Endothelial cell of umbilical vein (primary cell): ENCODE measurements around the gene TSACC. TPM values are rescaled to one million over a fixed set of nuclear protein-coding genes. Genes with fewer than 3 reads are reported as not detected.

ENCODE experiments used
- BruUV-seq: library from RNA; stranded (reverse); fragments of 400-500 nt; replicated peaks from 2 replicates; lab custom pipeline; 2021; lab: Mats Ljungman, UMichigan
- CTCF ChIA-PET: fragments of 300-600, 350-600 bp; sonication (Branson Sonifier 250); formaldehyde crosslinking; loops from one replicate; lab custom pipeline; 2021; ENCODE audit warnings: antibody characterized with exemption, inconsistent platforms; lab: Charles Lee
- POLR2A ChIA-PET: fragments of 300-600, 350-600 bp; sonication (Branson Sonifier 250); formaldehyde crosslinking; loops from one replicate; lab custom pipeline; 2021; ENCODE audit warnings: antibody characterized with exemption, inconsistent platforms; lab: Charles Lee
- DNase-seq: peaks from one replicate; pipeline ENCODE4 v3.0.0-alpha.2; 2011; ENCODE audit warnings: low read depth, low spot score
- FAIRE-seq: peaks from 2 replicates; lab custom pipeline; 2011; peaks lifted over from hg19 to GRCh38; lab: Jason Lieb, UNC
- H2AFZ ChIP-seq: 2 replicates; pipeline ENCODE4 v1.6.0; 2012; ENCODE audit warnings: low read depth, low read length, control low read depth, inconsistent platforms
- H3K27ac ChIP-seq: 2 replicates; pipeline ENCODE4 v1.5.1; 2011; ENCODE audit warnings: low read depth, mild to moderate bottlenecking, control low read depth, low read length, moderate library complexity; ENCODE audit not compliant: insufficient read depth
- H3K27me3 ChIP-seq, 2 experiments: 2 replicates each; pipeline versions ENCODE4 v1.6.0 to v1.6.1; 2011; ENCODE audit warnings: low read length in 2 of 2, mixed read lengths in 1 of 2; ENCODE audit not compliant: control insufficient read depth in 2 of 2, insufficient read depth in 2 of 2
- H3K36me3 ChIP-seq, 2 experiments: 2 replicates in 1 of 2; 3 replicates in 1 of 2; pipeline ENCODE4 v1.5.1; 2011; ENCODE audit warnings: low read length in 2 of 2, mild to moderate bottlenecking in 1 of 2, moderate library complexity in 1 of 2; ENCODE audit not compliant: control insufficient read depth in 2 of 2, insufficient read depth in 2 of 2; ENCODE audit errors: extremely low read depth in 1 of 2
- H3K4me1 ChIP-seq: 3 replicates; pipeline ENCODE4 v1.5.1; 2011; ENCODE audit warnings: mild to moderate bottlenecking, low read length; ENCODE audit not compliant: control insufficient read depth, insufficient read depth; ENCODE audit errors: extremely low read depth
- H3K4me2 ChIP-seq: 2 replicates; pipeline ENCODE4 v1.6.1; 2011; ENCODE audit warnings: low read length, control low read depth, mixed read lengths; ENCODE audit not compliant: insufficient read depth
- H3K4me3 ChIP-seq, 3 experiments: fragments of 200-600 bp in 1 of 3; sonication (generic), shearing (Covaris generic) in 1 of 3; replicated peaks in 1 of 3; 2 replicates each; pipeline ENCODE4 v1.5.1; 2011 to 2016; ENCODE audit warnings: control low read depth in 3 of 3, low read length in 3 of 3, mild to moderate bottlenecking in 2 of 3, inconsistent platforms in 1 of 3, low read depth in 1 of 3, moderate library complexity in 1 of 3; ENCODE audit not compliant: insufficient read depth in 1 of 3
- H3K79me2 ChIP-seq: 2 replicates; pipeline ENCODE4 v1.6.0; 2012; ENCODE audit warnings: low read length, inconsistent platforms; ENCODE audit not compliant: control insufficient read depth, insufficient read depth
- H3K9ac ChIP-seq: replicated peaks from 2 replicates; pipeline ENCODE3; 2011; ENCODE audit warnings: low read length, control low read depth; ENCODE audit not compliant: insufficient read depth; ENCODE audit errors: extremely low read depth
- H3K9me1 ChIP-seq: replicated peaks from 3 replicates; pipeline ENCODE4 v1.6.0; 2011; ENCODE audit warnings: mild to moderate bottlenecking, low read length; ENCODE audit not compliant: control insufficient read depth, insufficient read depth; ENCODE audit errors: extremely low read depth
- H3K9me3 ChIP-seq: replicated peaks from 2 replicates; pipeline ENCODE4 v1.5.1; 2012; ENCODE audit warnings: low read length, inconsistent platforms; ENCODE audit not compliant: control insufficient read depth, insufficient read depth
- H4K20me1 ChIP-seq: replicated peaks from 2 replicates; pipeline ENCODE3; 2011; ENCODE audit warnings: mild to moderate bottlenecking, low read length; ENCODE audit not compliant: control insufficient read depth, insufficient read depth; ENCODE audit errors: extremely low read depth
- CTCF ChIP-seq, 2 donors: IDR thresholded peaks; 1 replicate in 1 of 2; 2 replicates in 1 of 2; pipeline ENCODE4 v1.5.1; 2011; ENCODE audit warnings: low read length in 2 of 2, mild to moderate bottlenecking in 2 of 2, moderate library complexity in 2 of 2, control low read depth in 1 of 2, inconsistent platforms in 1 of 2, low read depth in 1 of 2; ENCODE audit not compliant: insufficient read depth in 1 of 2; ENCODE audit errors: extremely low read depth in 1 of 2
- EZH2 ChIP-seq: IDR thresholded peaks from 2 replicates; pipeline ENCODE4 v1.6.1; 2012; ENCODE audit warnings: borderline replicate concordance, low read depth, mild to moderate bottlenecking, moderate library complexity, low read length, inconsistent platforms; ENCODE audit not compliant: severe bottlenecking
- FOS ChIP-seq: IDR thresholded peaks from 2 replicates; pipeline ENCODE4 v1.6.1; 2011; ENCODE audit warnings: mild to moderate bottlenecking, low read length, moderate library complexity, borderline replicate concordance; ENCODE audit not compliant: insufficient read depth
- GATA2 ChIP-seq: IDR thresholded peaks from 2 replicates; pipeline ENCODE4 v1.7.0; 2011; ENCODE audit warnings: low read depth, mild to moderate bottlenecking, moderate library complexity, mixed read lengths, low read length; ENCODE audit not compliant: insufficient read length, insufficient read depth
- JUN ChIP-seq: IDR thresholded peaks from 2 replicates; pipeline ENCODE4 v1.6.1; 2011; ENCODE audit warnings: borderline replicate concordance, low read depth; ENCODE audit not compliant: insufficient read length, insufficient read depth
- MAX ChIP-seq: IDR thresholded peaks from 2 replicates; pipeline ENCODE4 v1.6.1; 2011; ENCODE audit not compliant: insufficient read depth, insufficient read length
- MYC ChIP-seq: IDR thresholded peaks from one replicate; pipeline ENCODE4 v1.6.1; 2011; ENCODE audit warnings: mild to moderate bottlenecking, low read depth, low read length
- POLR2A ChIP-seq: IDR thresholded peaks from 2 replicates; pipeline ENCODE4 v1.6.1; 2012; ENCODE audit warnings: low read depth, mild to moderate bottlenecking, control low read depth, low read length
- POLR2AphosphoS5 ChIP-seq: IDR thresholded peaks from 2 replicates; pipeline ENCODE4 v1.6.1; 2012; ENCODE audit warnings: low read depth, mild to moderate bottlenecking, control low read depth, low read length, moderate library complexity; ENCODE audit not compliant: insufficient read depth
- dilution Hi-C: fragments of 300-500 bp; cut with MboI; formaldehyde crosslinking; loops from one replicate; pipeline ENCODE4 v1.15.0; 2019; ENCODE audit warnings: low sequenced_read_pairs; ENCODE audit not compliant: extremely low pct_ligation_motif_present
- intact Hi-C: fragments of 100-400 bp; cut with micrococcal nuclease; formaldehyde crosslinking; loops from one replicate; pipeline ENCODE4 v1.10.0; 2022
- polyA plus RNA-seq, 4 experiments: library from polyadenylated mRNA; depleted of rRNA in 3 of 4; stranded (reverse) in 3 of 4; unstranded in 1 of 4; fragments of >200 nt; gene quantifications; 2 replicates each; pipeline versions ENCODE4 v1.2.1 to v1.2.3, GENCODE V29; 2011 to 2012; ENCODE audit warnings: missing spikeins in 1 of 4
- total RNA-seq: library from RNA; stranded (reverse); gene quantifications from 2 replicates; pipeline ENCODE4 v1.2.3, GENCODE V29; 2021

The TSACC gene
- total and polyA plus RNA-seq, 2 donors (not counting 3 experiments of a cell fraction or from before 2014, with no cell fraction given), result 0.69 to 0.94 TPM

- no peak for TF ChIP-seq GATA2
- TF ChIP-seq EZH2, result no peak
- no peak for TF ChIP-seq MAX
- no peak for TF ChIP-seq JUN
- no peak for TF ChIP-seq POLR2AphosphoS5
- no peak for TF ChIP-seq POLR2A
- TF ChIP-seq FOS, result no peak
- no peak for TF ChIP-seq CTCF (IDR thresholded peaks at IDR 0.05; ENCODE audit: extremely low read depth in 1 of 2, insufficient read depth in 1 of 2, low read depth in 1 of 2, low read length in 2 of 2)
- no peak for TF ChIP-seq MYC
- H3K36me3 ChIP-seq, result peaks cover 0 to 4% of the 10 kb centered on the region in 2 experiments
- FAIRE-seq, result no peak
- dilution Hi-C loops, result no loop called here
- ChIA-PET POLR2A (interaction anchor here (0.6 kb wide), 1 partner anchor 68 kb away, joined by 5 read pairs; no protein-coding TSS in a partner anchor), CTCF (no interaction called here)
- DNase-seq, result no peak
- H3K79me2 ChIP-seq, result peaks cover 6% of the 10 kb centered on the region
- intact Hi-C loops, result no loop called here
- H3K4me2 ChIP-seq, result no peak overlapping the region
- H3K27me3 ChIP-seq, result no peaks in the 10 kb centered on the region
- no peak overlapping the region for H3K4me3 ChIP-seq
- no peaks in the 10 kb centered on the region for H3K9me3 ChIP-seq
- no peak overlapping the region for H3K9ac ChIP-seq
- no peaks in the 10 kb centered on the region for H4K20me1 ChIP-seq
- BruUV-seq, result TSS peak; percentile 19
- H3K27ac ChIP-seq, result no peak overlapping the region
- H3K4me1 ChIP-seq, result peaks cover 10% of the 10 kb centered on the region
- H2AFZ ChIP-seq, result no peak overlapping the region
- H3K9me1 ChIP-seq, result no peaks in the 10 kb centered on the region
These were observed 44.4 kb upstream of the TSACC start for GRCh38 chr1:156293895-156294294.
